Fibroblast of villous mesenchyme (primary cell): Measurements from ENCODE around the gene POPDC2. TPM values are rescaled to one million over a fixed set of nuclear protein-coding genes. Genes with fewer than 3 reads are reported as not detected.

Experiments used
- DNase-seq: peaks from one replicate; pipeline ENCODE4 v3.0.0-alpha.2; 2010; ENCODE audit warnings: low read depth
- H3K4me3 ChIP-seq: 2 replicates; pipeline ENCODE4 v1.5.1; 2011; ENCODE audit warnings: low read depth, mild to moderate bottlenecking, low read length
- CTCF ChIP-seq: IDR thresholded peaks from 2 replicates; pipeline ENCODE4 v1.5.1; 2012; ENCODE audit warnings: low read depth, mild to moderate bottlenecking, low read length; ENCODE audit not compliant: insufficient read depth
- total RNA-seq: library from RNA; depleted of rRNA; stranded (reverse); fragments of >200 nt; gene quantifications from 2 replicates; pipeline ENCODE4 v1.2.3, GENCODE V29; 2012

Gene POPDC2
- total RNA-seq, 1 donor = 1.3 TPM

- H3K4me3 ChIP-seq = no peak overlapping the region
- DNase-seq = no peak
- TF ChIP-seq CTCF = no peak
These were observed 32.0 kb downstream of the POPDC2 start for GRCh38 chr3:119628390-119628789.

- no peak for TF ChIP-seq CTCF
- DNase-seq = no peak
- no peak overlapping the region for H3K4me3 ChIP-seq
These were observed 32.9 kb downstream of the POPDC2 start for GRCh38 chr3:119627461-119627860.

GRCh38 chr3:119626196-119626595 is 34.2 kb downstream of the POPDC2 start:
- TF ChIP-seq CTCF = no peak

GRCh38 chr3:119625451-119626153 is 34.8 kb downstream of the POPDC2 start:
- no peak overlapping the region for H3K4me3 ChIP-seq
- TF ChIP-seq CTCF = no peak
- no peak for DNase-seq

More at GRCh38 chr3:119626196-119626595, 34.2 kb downstream of the POPDC2 start:
- no peak overlapping the region for H3K4me3 ChIP-seq
- DNase-seq = no peak

- DNase-seq = no peak
- H3K4me3 ChIP-seq = no peak overlapping the region
- TF ChIP-seq CTCF = no peak
These were observed 36.2 kb downstream of the POPDC2 start for GRCh38 chr3:119624002-119624720.

- TF ChIP-seq CTCF = no peak
- no peak overlapping the region for H3K4me3 ChIP-seq
- DNase-seq = no peak
These were observed 39.5 kb downstream of the POPDC2 start for GRCh38 chr3:119620899-119621298.
